Suprapubic skin (tissue), 4 donors: ENCODE measurements around the gene FTSJ3. TPM values are rescaled to one million over a fixed set of nuclear protein-coding genes. Genes with fewer than 3 reads are reported as not detected.

Source experiments
- DNase-seq, 2 donors: peaks; one replicate each; pipeline ENCODE4 v3.0.0-alpha.2; 2019; ENCODE audit warnings: low spot score in 2 of 2
- H3K27ac ChIP-seq: fragments of 200-600 bp; sonication (generic); one replicate; pipeline ENCODE4 v1.5.1; 2019
- H3K27me3 ChIP-seq: fragments of 200-600 bp; sonication (generic); one replicate; pipeline ENCODE4 v1.5.1; 2019
- H3K36me3 ChIP-seq: fragments of 200-600 bp; sonication (generic); one replicate; pipeline ENCODE4 v1.5.1; 2019
- H3K4me1 ChIP-seq: fragments of 200-600 bp; sonication (generic); one replicate; pipeline ENCODE4 v1.5.1; 2019
- H3K4me3 ChIP-seq: fragments of 200-600 bp; sonication (generic); one replicate; pipeline ENCODE4 v1.5.1; 2019; ENCODE audit warnings: mild to moderate bottlenecking
- H3K9me3 ChIP-seq: fragments of 200-600 bp; sonication (generic); one replicate; pipeline ENCODE4 v1.5.1; 2019
- EP300 ChIP-seq: sonication (generic); formaldehyde crosslinking; IDR thresholded peaks from one replicate; pipeline ENCODE4 v1.6.1; 2017; ENCODE audit warnings: antibody characterized with exemption
- POLR2A ChIP-seq, 2 donors: fragments of 450-650 bp; IDR thresholded peaks; one replicate each; pipeline ENCODE4 v1.6.1; 2017; ENCODE audit warnings: antibody characterized with exemption in 2 of 2, mild to moderate bottlenecking in 2 of 2, moderate library complexity in 2 of 2
- POLR2AphosphoS5 ChIP-seq, 3 donors: sonication (generic); formaldehyde crosslinking; IDR thresholded peaks; one replicate each; pipeline ENCODE4 v1.6.1; 2017; ENCODE audit warnings: antibody characterized with exemption in 3 of 3
- WGBS: methylation state at CpG from one replicate; pipeline ENCODE4 v1.1.5; 2018; 5-methylcytosine and 5-hydroxymethylcytosine counted together
- total RNA-seq, 4 donors: library from RNA; depleted of rRNA; stranded (reverse); fragments of >200 nt; gene quantifications; one replicate each; pipeline ENCODE4 v1.1.0, GENCODE V29; 2016
- TF ChIP-seq, protein P1 (sequence below), 2 donors: fragments of 200-600 bp in 1 of 2; fragments of 450-650 bp in 1 of 2; sonication (generic) in 1 of 2; IDR thresholded peaks; one replicate each; pipeline ENCODE4 v1.5.1; 2016 to 2019; ENCODE audit warnings: antibody characterized with exemption in 2 of 2, mild to moderate bottlenecking in 1 of 2, moderate library complexity in 1 of 2

The FTSJ3 gene
- total RNA-seq, 4 donors from 2014 or later = 46.4 to 54.7 (median 48.4) TPM

DNA sequence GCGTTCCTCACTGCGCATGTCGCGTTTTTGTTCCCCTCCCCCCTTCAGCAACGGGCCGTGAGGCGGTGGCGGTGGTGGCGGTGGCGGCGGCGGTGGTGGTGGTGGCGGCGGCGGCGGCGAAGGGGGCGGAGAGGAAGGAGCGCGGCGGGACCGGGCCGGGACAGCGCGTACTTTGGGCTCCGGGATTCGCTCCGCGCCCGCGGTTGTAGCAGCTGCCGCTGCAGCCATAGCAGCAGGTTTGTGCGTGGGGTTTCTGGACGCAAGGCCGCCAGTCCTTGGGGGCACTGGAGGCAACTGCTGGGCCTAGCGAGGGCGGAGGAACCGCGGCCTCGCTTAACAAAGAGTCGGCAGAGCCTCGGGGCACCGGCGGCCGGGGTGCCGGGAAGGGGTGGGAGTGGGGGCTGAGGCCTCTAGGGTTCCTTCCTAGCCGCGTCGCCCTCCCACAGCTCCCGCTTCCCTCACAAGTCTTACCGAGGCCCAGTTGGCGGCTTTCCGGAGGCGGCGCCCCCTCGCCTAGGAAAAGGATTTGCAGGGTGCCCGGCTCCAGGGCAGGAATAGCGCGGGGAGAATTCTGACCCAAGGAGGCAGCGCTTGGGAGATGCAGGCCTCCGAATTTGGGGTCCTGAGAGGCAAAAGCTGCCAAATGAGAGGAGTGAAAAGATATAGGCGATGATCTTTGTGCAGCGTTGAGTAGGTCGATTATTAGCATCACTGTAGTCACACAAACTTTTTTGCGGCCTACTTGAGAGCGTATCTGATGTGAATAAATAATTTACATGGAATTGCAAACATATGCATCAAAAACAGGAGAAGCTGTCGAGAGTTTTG is 53.1 kb downstream of the FTSJ3 start, which contains the start of gene DDX42:
Gene DDX42 (plus strand): TSS at position 30 of the 828 bp plus-strand sequence. CDS start 12,880 bp downstream, outside the sequence.
- Histone ChIP-seq H3K27me3 (no peaks in the 10 kb centered on the region), H3K36me3 (peaks cover 11% of the 10 kb centered on the region), H3K4me1 (peaks cover 50% of the 10 kb centered on the region), H3K27ac (peak within 1 kb of the TSS; percentile 97), H3K9me3 (no peaks in the 10 kb centered on the region), H3K4me3 (peak within 1 kb of the TSS; percentile 78)
- no peak for TF ChIP-seq EP300
- TF ChIP-seq, protein P1, sequence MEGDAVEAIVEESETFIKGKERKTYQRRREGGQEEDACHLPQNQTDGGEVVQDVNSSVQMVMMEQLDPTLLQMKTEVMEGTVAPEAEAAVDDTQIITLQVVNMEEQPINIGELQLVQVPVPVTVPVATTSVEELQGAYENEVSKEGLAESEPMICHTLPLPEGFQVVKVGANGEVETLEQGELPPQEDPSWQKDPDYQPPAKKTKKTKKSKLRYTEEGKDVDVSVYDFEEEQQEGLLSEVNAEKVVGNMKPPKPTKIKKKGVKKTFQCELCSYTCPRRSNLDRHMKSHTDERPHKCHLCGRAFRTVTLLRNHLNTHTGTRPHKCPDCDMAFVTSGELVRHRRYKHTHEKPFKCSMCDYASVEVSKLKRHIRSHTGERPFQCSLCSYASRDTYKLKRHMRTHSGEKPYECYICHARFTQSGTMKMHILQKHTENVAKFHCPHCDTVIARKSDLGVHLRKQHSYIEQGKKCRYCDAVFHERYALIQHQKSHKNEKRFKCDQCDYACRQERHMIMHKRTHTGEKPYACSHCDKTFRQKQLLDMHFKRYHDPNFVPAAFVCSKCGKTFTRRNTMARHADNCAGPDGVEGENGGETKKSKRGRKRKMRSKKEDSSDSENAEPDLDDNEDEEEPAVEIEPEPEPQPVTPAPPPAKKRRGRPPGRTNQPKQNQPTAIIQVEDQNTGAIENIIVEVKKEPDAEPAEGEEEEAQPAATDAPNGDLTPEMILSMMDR (IDR thresholded peaks at IDR 0.05) = peak in 1 of 2 donors; percentile 15
- peak in 1 of 2 donors; percentile 30 for TF ChIP-seq POLR2A (IDR thresholded peaks at IDR 0.05)
- peak in 1 of 3 donors; percentile 2 for TF ChIP-seq POLR2AphosphoS5 (IDR thresholded peaks at IDR 0.05)
- WGBS = under 1% methylated on average over 51 of the region's 67 CpGs
- peak; percentile 93 to 94 for DNase-seq

DNA sequence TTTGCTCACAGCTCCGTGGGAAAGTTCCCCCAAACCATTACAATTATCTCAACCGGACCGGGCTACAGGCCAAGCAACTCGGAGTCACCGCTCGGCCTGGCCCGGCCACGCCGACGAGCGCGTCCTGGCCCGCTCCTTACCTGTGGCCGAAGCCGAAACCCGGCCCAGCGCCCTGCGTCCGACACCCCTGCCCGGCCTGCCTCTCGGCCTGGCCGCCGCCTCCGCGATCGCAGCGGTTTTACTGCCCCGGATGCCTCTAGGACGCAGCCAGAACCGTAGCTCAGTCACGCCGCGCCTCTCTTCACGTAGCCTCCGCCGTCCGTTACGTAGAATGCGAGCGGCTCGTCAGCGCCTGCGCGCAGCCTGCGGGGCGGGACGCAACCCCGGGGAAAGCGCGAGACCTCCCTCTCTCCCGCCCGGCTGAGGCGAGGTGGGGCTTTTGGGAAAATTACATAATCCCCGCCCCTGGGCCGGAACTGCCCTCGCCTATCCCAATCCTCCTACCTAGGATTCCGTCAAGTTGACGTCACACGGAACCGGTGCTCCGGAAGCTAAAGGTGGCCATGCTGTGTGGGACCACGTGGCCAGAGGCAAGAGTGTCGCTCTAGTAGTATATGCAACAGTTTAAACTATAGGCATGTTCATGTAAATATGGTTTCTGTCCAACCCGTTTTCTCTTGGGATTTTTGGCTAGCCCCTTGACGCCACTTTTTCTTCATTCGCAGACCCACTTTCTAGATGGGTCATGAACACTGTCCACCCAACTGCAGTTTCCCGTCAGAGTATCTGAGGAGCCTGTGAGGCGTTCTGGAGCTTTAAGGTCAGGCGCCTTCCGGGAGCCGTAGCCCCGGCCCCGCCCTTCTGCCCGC is 54.0 kb downstream of the FTSJ3 start, which contains the start of gene CCDC47:
Gene CCDC47 (minus strand): TSS at position 326 of the 869 bp plus-strand sequence. CDS start 7,422 bp downstream, outside the sequence.
- Histone ChIP-seq H3K27ac (peak within 1 kb of the TSS; percentile 97), H3K4me3 (peak within 1 kb of the TSS; percentile 78), H3K4me1 (peaks cover 49% of the 10 kb centered on the region), H3K36me3 (peaks cover 11% of the 10 kb centered on the region), H3K9me3 (no peaks in the 10 kb centered on the region), H3K27me3 (no peaks in the 10 kb centered on the region)
- TF ChIP-seq POLR2AphosphoS5 (IDR thresholded peaks at IDR 0.05) (peak; percentile 5 to 94 (median 85)), POLR2A (IDR thresholded peaks at IDR 0.05) (peak; percentile 76 to 95), EP300 (peak; percentile 27)
- TF ChIP-seq, protein P1 (IDR thresholded peaks at IDR 0.05) = no peak
- under 1% methylated on average over 39 of the region's 74 CpGs for WGBS
- peak; percentile 99 for DNase-seq

DNA sequence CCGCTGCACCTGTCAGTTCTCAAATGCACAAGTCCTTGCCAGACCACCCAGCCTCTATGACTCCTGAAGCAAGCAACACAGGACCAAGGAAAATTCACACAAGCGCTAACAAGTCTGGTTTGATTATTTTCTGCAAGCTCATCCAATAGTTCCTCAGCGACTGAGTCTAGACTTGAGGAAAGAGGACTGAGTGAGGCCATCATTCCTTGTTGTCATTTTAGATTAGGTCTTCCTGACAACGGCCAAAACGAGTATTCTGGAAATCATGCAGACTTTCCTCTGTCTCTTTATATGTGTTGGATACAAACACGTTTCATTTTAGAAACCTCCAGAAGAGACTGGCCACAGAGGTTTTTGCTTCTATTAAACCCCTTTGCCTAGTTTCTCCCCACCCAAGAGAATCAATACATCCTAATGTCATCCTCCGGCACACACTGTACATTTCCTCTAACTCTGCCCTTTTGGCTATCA is 54.6 kb downstream of the FTSJ3 start:
- WGBS = 4% methylated on average over 7 of the region's 7 CpGs

More for the DNA sequence above, 54.6 kb downstream of the FTSJ3 start:
- peaks cover 44% of the 10 kb centered on the region for H3K4me1 ChIP-seq
- no peaks in the 10 kb centered on the region for H3K27me3 ChIP-seq
- peaks cover 7% of the 10 kb centered on the region for H3K36me3 ChIP-seq
- TF ChIP-seq, protein P1 (IDR thresholded peaks at IDR 0.05) = no peak
- TF ChIP-seq EP300 (no peak), POLR2A (IDR thresholded peaks at IDR 0.05) (no peak), POLR2AphosphoS5 (IDR thresholded peaks at IDR 0.05) (no peak)
- H3K4me3 ChIP-seq = peak overlapping the region; percentile 78
- peak overlapping the region; percentile 97 for H3K27ac ChIP-seq
- H3K9me3 ChIP-seq = no peaks in the 10 kb centered on the region
- DNase-seq = no peak

Other genes starting within 250 kb of the FTSJ3 start
- gene TACO1, start 226.8 kb downstream of the FTSJ3 start, total RNA-seq = 10 to 100 TPM in 2 of 4 donors, 1 to 10 TPM in 2; 9.3 to 20.2 (median 10.2) TPM
- gene MAP3K3, start 205.2 kb downstream of the FTSJ3 start, total RNA-seq = 10 to 100 TPM; 31.6 to 55.1 (median 44.3) TPM
- 1 to 10 TPM; 5.0 to 9.4 (median 6.8) TPM for gene LIMD2, start 127.5 kb downstream of the FTSJ3 start, total RNA-seq
- 10 to 100 TPM; 17.0 to 52.2 (median 27.4) TPM for gene STRADA, start 85.9 kb downstream of the FTSJ3 start, total RNA-seq
- gene CCDC47, start 54.1 kb downstream of the FTSJ3 start, total RNA-seq = 10 to 100 TPM; 48.1 to 70.0 (median 62.9) TPM
- 100 to 1,000 TPM in 2 of 4 donors, 10 to 100 TPM in 2; 56.9 to 222 (median 84.9) TPM for gene DDX42, start 53.5 kb downstream of the FTSJ3 start, total RNA-seq
- 100 to 1,000 TPM; 105 to 144 (median 118) TPM for gene PSMC5, start 232 bp downstream of the FTSJ3 start, total RNA-seq
- 100 to 1,000 TPM; 234 to 337 (median 309) TPM for gene SMARCD2, start 15.0 kb upstream of the FTSJ3 start, total RNA-seq
- gene CSH2, start 46.0 kb upstream of the FTSJ3 start, total RNA-seq = not detected
- not detected for gene GH2, start 54.3 kb upstream of the FTSJ3 start, total RNA-seq
- gene CSH1, start 68.9 kb upstream of the FTSJ3 start, total RNA-seq = not detected
- gene CSHL1, start 83.6 kb upstream of the FTSJ3 start, total RNA-seq = not detected
- not detected for gene GH1, start 91.2 kb upstream of the FTSJ3 start, total RNA-seq
- gene CD79B, start 104.7 kb upstream of the FTSJ3 start, total RNA-seq = 1 to 10 TPM; 1.5 to 7.9 (median 2.2) TPM
- gene SCN4A, start 145.3 kb upstream of the FTSJ3 start, total RNA-seq = 1 to 10 TPM in 2 of 4 donors, under 1 TPM in 2; 0.45 to 4.5 (median 1.6) TPM
- gene PRR29, start 170.7 kb upstream of the FTSJ3 start, total RNA-seq = under 1 TPM in 1 of 4 donors, not detected in 3; 0.30 TPM
- gene ICAM2, start 193.0 kb upstream of the FTSJ3 start, total RNA-seq = 10 to 100 TPM in 2 of 4 donors, 1 to 10 TPM in 2; 8.4 to 32.5 (median 14.9) TPM